LNCaP clone FGC (cell line): ENCODE data around the gene MSRB1.

ENCODE experiments used
- DNase-seq: peaks from one replicate; pipeline ENCODE4 v3.0.0-alpha.2; 2011; ENCODE audit warnings: low read depth
- H3K4me3 ChIP-seq: 2 replicates; pipeline ENCODE4 v1.5.1; 2011; ENCODE audit warnings: mild to moderate bottlenecking, low read depth, low read length, control low read depth
- TF ChIP-seq, protein P1 (sequence below): IDR thresholded peaks from 2 replicates; pipeline ENCODE4 v1.5.1; 2012; ENCODE audit warnings: mild to moderate bottlenecking; ENCODE audit not compliant: control insufficient read depth, insufficient read depth; ENCODE audit errors: extremely low read depth

Gene MSRB1, protein sequence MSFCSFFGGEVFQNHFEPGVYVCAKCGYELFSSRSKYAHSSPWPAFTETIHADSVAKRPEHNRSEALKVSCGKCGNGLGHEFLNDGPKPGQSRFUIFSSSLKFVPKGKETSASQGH

DNA sequence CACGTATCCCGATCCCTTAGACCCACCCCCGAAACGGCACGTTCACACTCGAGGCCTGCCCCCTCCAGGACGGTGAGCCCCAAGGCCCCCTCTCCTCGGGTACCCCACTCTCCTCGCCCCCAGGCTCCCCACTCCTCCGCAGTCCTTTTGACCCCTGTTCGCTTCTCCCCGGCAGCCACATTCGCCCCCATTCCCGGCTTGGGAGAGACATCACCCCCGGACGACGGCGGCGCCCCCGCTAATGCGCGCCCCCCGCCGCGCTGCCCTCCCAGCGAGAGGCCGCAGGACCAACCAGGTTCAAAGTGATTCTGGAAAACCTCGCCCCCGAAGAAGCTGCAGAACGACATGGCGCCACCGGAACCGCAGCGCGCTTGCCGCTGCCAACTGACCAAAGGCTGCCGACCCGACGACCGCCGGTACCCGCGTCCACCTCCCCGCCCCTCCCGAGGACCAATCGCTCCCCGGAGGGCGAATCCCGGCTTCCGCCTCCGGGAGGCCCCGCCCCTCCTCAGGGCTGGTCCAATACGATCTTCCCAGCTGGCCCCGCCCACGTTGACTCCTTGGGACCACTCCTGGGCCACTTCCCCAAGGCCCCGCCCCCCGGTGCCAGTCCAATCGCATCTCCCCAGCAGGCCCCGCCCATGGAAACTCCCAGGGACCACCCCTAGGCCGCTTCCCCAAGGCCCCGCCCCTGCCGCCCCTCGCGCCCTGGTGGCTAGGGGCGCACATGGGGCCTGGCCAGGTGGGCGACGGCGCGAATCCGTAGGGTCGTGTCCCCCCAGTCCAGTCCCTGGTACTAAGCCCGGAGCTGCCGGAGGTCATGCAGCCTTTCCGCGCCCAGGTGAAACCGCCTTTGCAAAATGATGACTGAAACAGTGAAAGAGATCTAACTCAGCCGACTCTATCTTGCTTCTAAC is at the start of gene MSRB1:
Gene MSRB1 (minus strand): TSS at position 390 of the 917 bp plus-strand sequence. CDS start 43 bp downstream, at position 347.
- H3K4me3 ChIP-seq: peak within 1 kb of the TSS; percentile 94
- TF ChIP-seq, protein P1, sequence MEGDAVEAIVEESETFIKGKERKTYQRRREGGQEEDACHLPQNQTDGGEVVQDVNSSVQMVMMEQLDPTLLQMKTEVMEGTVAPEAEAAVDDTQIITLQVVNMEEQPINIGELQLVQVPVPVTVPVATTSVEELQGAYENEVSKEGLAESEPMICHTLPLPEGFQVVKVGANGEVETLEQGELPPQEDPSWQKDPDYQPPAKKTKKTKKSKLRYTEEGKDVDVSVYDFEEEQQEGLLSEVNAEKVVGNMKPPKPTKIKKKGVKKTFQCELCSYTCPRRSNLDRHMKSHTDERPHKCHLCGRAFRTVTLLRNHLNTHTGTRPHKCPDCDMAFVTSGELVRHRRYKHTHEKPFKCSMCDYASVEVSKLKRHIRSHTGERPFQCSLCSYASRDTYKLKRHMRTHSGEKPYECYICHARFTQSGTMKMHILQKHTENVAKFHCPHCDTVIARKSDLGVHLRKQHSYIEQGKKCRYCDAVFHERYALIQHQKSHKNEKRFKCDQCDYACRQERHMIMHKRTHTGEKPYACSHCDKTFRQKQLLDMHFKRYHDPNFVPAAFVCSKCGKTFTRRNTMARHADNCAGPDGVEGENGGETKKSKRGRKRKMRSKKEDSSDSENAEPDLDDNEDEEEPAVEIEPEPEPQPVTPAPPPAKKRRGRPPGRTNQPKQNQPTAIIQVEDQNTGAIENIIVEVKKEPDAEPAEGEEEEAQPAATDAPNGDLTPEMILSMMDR: no peak
- DNase-seq: peak; percentile 93

DNA sequence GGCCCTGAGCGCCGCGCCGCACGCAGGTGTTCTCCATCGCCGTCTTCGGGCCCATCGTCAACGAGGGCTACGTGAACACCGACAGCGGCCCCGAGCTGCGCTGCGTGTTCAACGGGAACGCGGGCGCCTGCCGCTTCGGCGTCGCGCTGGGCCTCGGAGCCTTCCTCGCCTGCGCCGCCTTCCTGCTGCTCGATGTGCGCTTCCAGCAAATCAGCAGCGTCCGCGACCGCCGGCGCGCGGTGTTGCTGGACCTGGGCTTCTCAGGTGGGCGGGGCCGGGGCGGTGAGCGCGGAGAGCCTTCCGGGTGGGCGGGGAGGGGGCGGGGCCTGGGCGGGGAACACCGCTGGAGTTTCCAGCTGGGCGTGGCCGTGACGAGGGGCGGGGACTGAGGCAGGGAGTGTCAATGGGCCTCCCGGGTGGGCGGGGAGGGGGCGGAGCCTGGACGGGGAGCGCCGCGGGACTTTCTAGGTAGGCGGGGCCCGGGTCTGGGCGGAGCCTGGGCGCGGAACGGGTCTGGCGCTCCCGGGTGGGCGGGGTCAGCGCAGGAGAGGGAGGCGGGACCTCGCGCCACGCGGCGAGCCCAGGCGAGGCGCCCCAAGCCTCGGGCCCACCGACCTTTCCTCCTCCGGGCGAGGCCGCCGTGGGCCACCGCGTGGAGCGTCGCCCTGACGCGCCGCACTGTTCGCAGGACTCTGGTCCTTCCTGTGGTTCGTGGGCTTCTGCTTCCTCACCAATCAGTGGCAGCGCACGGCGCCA is 49.1 kb upstream of the MSRB1 start:
- TF ChIP-seq, protein P1: no peak
- no peak for DNase-seq
- H3K4me3 ChIP-seq: no peak overlapping the region

DNA sequence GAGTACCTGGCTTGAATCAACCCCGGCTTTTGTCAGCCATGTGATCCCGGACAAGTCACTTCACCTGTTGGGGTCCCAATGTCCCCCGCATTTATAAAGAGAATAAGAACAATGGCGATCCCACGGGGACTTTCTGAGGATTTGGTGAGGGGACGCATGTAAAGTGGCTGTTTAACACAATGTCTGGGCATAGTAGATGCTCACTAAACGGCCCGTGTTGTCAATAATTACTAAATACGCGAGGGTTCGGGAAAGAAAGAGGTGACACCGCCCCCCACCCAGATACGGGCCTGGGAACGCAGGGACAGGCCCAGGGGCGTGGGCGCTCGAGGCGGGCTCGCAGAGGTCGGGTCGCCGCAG is 48.6 kb upstream of the MSRB1 start:
- TF ChIP-seq, protein P1: no peak
- DNase-seq: no peak
- H3K4me3 ChIP-seq: no peak overlapping the region

DNA sequence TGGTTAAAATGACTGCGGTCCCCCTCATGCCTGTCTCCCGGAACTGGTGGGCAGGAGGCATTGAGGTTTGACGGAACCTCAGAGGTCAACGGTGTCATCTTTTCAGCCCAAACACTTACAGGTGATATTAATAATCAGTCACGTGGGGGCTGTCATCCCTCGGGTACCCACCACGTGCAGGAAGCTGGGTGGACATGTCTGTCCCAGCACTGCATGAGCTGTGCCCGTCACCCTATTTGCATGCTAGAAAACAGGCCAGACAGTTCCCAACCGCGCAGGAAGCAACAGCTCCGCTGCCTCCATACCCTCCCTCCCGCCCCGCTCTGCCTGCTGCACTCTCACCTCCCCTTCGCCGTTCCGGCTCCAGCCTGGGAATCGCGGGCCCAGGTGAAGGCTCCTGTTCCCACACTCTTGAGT is 48.1 kb upstream of the MSRB1 start:
- TF ChIP-seq, protein P1: no peak
- DNase-seq: no peak
- H3K4me3 ChIP-seq: no peak overlapping the region

DNA sequence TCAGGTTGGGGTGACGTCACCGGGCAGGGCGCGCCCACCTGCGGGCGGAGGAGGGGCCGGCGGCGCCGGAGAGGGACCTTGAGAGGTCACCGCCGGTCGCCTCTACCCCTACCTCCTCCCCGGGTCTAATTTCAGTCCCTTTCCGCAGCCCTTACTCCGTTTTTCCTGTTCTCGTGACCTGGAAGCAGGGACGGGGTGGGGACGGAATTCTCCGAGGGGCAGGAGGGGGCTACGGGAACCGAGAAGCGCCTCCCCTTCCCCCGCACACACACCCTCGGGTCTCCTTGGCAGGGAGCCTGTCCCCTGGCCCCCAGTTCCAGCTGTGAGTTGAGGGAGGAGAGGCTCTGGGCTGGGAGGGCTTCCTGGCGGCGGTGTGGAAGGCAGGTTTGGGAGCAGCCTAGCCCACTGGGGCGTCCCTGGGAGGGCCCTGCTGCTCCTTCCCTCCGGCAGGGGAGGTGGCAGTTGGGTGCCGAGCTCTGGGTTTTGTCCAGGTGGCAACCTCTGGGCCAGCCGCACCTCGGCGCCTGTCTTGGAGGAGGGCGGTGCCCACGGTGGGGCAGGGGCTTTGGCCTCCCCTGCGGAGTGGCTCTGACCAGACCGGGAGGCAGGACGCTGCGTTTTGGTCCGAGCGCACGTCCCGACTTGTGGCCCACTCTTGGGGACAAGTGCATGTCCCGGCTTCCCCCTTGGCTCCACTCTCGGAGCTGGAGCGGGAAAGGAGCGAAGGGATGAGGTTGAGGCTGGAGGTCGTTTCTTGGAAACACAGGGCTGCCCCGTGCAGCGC is 47.5 kb upstream of the MSRB1 start:
- H3K4me3 ChIP-seq: no peak overlapping the region
- TF ChIP-seq, protein P1: no peak
- DNase-seq: no peak

DNA sequence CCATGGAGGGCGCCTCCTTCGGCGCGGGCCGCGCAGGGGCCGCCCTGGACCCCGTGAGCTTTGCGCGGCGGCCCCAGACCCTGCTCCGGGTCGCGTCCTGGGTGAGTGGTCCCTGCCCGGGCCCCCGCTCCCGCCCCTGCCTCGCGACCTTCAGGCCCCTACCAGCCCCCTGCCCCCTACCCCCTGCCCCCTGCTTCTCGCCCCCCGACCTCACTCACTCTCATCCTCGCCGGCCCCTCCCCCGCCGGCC is 47.0 kb upstream of the MSRB1 start:
- TF ChIP-seq, protein P1: no peak
- DNase-seq: no peak
- H3K4me3 ChIP-seq: no peak overlapping the region
